Measurements from ENCODE around the gene SLC16A11.

DNA sequence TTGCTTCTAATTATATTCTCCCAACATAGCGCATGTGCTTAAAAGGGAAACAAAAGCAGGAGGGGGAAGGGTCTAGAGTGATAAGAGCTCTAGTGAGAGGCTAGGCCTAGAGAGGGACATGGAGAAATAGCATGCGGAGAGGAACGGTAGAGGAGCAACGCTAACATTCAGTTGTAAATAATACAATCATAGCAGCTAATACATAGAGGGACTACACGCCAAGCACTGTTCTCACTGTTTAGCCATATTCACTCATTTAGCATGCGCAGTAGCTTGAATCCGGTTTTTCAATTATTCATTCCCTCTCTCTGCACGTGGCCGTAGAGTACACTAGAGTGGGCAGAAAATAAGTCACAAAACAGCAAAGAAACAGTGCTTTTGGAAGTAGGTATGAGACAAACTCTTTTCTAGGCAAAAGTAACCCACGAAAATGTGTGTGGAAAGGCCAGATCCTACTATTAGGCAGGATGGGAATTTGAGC is 49.7 kb downstream of the SLC16A11 start:
- TF ChIP-seq NR3C1 (CRISPR knock-in tag; conservative IDR thresholded peaks at IDR 0.05; ENCODE audit: low read depth) (no peak), NFYB (CRISPR knock-in tag; conservative IDR thresholded peaks at IDR 0.05; ENCODE audit: low read depth) (no peak), IRF2 (CRISPR knock-in tag; IDR thresholded peaks at IDR 0.05; ENCODE audit: borderline replicate concordance, low read depth) (no peak), JUN (CRISPR knock-in tag; IDR thresholded peaks at IDR 0.05) (no peak), TEAD4 (CRISPR knock-in tag; IDR thresholded peaks at IDR 0.05) (no peak), CREB1 (CRISPR knock-in tag; IDR thresholded peaks at IDR 0.05) (no peak)
- TF ChIP-seq, protein P1, sequence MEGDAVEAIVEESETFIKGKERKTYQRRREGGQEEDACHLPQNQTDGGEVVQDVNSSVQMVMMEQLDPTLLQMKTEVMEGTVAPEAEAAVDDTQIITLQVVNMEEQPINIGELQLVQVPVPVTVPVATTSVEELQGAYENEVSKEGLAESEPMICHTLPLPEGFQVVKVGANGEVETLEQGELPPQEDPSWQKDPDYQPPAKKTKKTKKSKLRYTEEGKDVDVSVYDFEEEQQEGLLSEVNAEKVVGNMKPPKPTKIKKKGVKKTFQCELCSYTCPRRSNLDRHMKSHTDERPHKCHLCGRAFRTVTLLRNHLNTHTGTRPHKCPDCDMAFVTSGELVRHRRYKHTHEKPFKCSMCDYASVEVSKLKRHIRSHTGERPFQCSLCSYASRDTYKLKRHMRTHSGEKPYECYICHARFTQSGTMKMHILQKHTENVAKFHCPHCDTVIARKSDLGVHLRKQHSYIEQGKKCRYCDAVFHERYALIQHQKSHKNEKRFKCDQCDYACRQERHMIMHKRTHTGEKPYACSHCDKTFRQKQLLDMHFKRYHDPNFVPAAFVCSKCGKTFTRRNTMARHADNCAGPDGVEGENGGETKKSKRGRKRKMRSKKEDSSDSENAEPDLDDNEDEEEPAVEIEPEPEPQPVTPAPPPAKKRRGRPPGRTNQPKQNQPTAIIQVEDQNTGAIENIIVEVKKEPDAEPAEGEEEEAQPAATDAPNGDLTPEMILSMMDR (IDR thresholded peaks at IDR 0.05) = no peak
- TF ChIP-seq, protein P2, sequence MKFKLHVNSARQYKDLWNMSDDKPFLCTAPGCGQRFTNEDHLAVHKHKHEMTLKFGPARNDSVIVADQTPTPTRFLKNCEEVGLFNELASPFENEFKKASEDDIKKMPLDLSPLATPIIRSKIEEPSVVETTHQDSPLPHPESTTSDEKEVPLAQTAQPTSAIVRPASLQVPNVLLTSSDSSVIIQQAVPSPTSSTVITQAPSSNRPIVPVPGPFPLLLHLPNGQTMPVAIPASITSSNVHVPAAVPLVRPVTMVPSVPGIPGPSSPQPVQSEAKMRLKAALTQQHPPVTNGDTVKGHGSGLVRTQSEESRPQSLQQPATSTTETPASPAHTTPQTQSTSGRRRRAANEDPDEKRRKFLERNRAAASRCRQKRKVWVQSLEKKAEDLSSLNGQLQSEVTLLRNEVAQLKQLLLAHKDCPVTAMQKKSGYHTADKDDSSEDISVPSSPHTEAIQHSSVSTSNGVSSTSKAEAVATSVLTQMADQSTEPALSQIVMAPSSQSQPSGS (CRISPR knock-in tag; IDR thresholded peaks at IDR 0.05; ENCODE audit: borderline replicate concordance, low read depth) = no peak
- TF ChIP-seq, protein P3, sequence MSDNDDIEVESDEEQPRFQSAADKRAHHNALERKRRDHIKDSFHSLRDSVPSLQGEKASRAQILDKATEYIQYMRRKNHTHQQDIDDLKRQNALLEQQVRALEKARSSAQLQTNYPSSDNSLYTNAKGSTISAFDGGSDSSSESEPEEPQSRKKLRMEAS (CRISPR knock-in tag; IDR thresholded peaks at IDR 0.05) = no peak
- TF ChIP-seq, protein P4, sequence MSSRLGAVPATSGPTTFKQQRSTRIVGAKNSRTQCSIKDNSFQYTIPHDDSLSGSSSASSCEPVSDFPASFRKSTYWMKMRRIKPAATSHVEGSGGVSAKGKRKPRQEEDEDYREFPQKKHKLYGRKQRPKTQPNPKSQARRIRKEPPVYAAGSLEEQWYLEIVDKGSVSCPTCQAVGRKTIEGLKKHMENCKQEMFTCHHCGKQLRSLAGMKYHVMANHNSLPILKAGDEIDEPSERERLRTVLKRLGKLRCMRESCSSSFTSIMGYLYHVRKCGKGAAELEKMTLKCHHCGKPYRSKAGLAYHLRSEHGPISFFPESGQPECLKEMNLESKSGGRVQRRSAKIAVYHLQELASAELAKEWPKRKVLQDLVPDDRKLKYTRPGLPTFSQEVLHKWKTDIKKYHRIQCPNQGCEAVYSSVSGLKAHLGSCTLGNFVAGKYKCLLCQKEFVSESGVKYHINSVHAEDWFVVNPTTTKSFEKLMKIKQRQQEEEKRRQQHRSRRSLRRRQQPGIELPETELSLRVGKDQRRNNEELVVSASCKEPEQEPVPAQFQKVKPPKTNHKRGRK (CRISPR knock-in tag; IDR thresholded peaks at IDR 0.05; ENCODE audit: borderline replicate concordance) = no peak
